Measurements from ENCODE around the gene LDAH. TPM values are rescaled to one million over a fixed set of nuclear protein-coding genes. Genes with fewer than 3 reads are reported as not detected.

Gene LDAH
- total RNA-seq, 1 donor from 2014 or later, result 11.6 TPM

- DNase-seq, result no peak
Measured at GRCh38 chr2:20680744-20681375, 142.0 kb downstream of the LDAH start.

GRCh38 chr2:20678780-20679179 lies 144.1 kb downstream of the LDAH start:
- no peak for DNase-seq

- DNase-seq, result no peak
Measured at GRCh38 chr2:20678086-20678395, 144.9 kb downstream of the LDAH start.

- no peak for DNase-seq
Measured at GRCh38 chr2:20677301-20678085, 145.4 kb downstream of the LDAH start.

- DNase-seq, result no peak
Measured at GRCh38 chr2:20676353-20677215, 146.3 kb downstream of the LDAH start.

- DNase-seq, result no peak
Measured at GRCh38 chr2:20675701-20676352, 147.1 kb downstream of the LDAH start.

GRCh38 chr2:20674974-20675679 lies 147.8 kb downstream of the LDAH start:
- no peak for DNase-seq

GRCh38 chr2:20674309-20674965 lies 148.5 kb downstream of the LDAH start:
- DNase-seq, result no peak

GRCh38 chr2:20673686-20674308 lies 149.1 kb downstream of the LDAH start:
- DNase-seq, result no peak

GRCh38 chr2:20672201-20672951 lies 150.5 kb downstream of the LDAH start:
- DNase-seq, result no peak

GRCh38 chr2:20671736-20672080 lies 151.2 kb downstream of the LDAH start:
- no peak for DNase-seq

GRCh38 chr2:20671036-20671735 lies 151.7 kb downstream of the LDAH start:
- DNase-seq, result no peak

GRCh38 chr2:20670315-20671035 lies 152.4 kb downstream of the LDAH start:
- no peak for DNase-seq

GRCh38 chr2:20669562-20670314 lies 153.2 kb downstream of the LDAH start:
- DNase-seq, result no peak

GRCh38 chr2:20668871-20669475 lies 153.9 kb downstream of the LDAH start:
- no peak for DNase-seq

- DNase-seq, result no peak
Measured at GRCh38 chr2:20668451-20668850, 154.4 kb downstream of the LDAH start.

- no peak for DNase-seq
Measured at GRCh38 chr2:20667531-20668401, 155.1 kb downstream of the LDAH start.
